Measurements from ENCODE around the gene INPP4B.

GRCh38 chr4:142551517-142552305, 294.4 kb downstream of the INPP4B start:
- TF ChIP-seq EZH2phosphoT487 (IDR thresholded peaks at IDR 0.05; ENCODE audit: insufficient read depth, low read depth) (no peak), EZH2 (IDR thresholded peaks at IDR 0.05; ENCODE audit: insufficient read depth, poor library complexity, severe bottlenecking) (no peak)

Data from GM23248 (cell line).